HG02588 (cell line): Measurements from ENCODE around the gene ANKRD13B.
"Not testable (repeated sequence)": the region's sequence is repeated elsewhere in the genome, so short reads cannot be mapped to it uniquely, and the experiment has no call there.

ENCODE experiments used
- ATAC-seq: cut with Tn5 transposase; IDR thresholded peaks from one replicate; pipeline ENCODE4 v1.9.1; 2021; ENCODE audit warnings: mild to moderate bottlenecking, moderate library complexity; ENCODE audit not compliant: unreplicated experiment

The ANKRD13B gene

DNA sequence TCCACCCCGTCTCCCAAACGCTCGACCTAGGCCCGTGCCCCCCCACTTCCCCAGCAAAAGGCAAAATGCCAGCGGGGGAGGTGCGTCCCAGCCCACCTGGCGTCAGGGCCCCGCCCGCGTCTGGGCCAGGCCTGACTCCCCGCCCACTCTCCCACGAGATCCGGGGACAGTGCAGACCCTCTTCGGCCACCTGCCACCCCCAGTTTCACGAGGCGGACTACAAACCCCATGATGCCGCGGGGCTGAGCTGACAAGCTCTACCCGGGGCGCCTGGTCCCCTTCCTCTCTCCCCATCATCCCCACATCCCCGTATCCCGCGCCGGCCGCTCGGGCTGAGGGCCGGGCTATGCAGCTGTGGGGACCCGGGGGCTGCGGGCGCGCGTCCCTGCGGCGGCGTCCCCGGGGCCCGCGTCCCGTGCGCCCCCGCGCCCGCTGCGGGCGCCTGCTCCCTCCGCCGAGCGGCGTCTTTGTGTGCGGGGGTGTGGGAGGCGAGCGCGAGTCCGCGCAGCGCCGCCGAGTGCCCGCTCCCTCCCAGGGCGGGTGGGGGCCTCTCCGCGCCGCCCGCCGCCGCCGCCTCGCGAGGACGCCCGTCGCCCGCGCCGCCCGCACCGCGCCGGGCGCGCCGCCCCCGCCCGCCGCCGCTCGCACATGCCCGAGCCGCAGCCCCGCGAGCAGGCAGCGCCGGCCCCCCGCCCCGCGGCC lies at the start of gene ANKRD13B:
Gene ANKRD13B (plus strand): TSS at position 283 of the 702 bp plus-strand sequence. CDS start 490 bp downstream, outside the sequence.
- ATAC-seq, result no peak

GRCh38 chr17:29544066-29544465 lies 48.9 kb upstream of the ANKRD13B start:
- ATAC-seq, result no peak

GRCh38 chr17:29546085-29546484 lies 46.8 kb upstream of the ANKRD13B start:
- no peak for ATAC-seq

DNA sequence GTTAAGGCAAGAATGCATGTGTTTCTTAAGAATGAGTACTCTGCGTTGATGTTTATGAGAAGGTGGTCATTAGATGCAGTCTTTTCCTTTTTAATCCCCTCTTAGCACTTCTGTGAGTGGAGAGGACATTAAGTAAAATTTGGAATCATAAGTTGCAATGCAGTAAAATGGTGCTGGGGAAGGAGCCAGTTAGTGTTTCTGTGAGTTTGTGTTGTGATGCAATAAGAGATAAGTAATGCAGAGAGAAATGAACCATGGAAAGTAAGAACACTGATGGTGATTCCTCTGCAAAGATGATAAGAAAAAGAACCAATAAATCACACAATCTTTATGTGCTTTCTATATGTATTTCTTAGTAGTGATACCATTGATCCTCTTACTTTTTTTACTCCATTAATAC lies 46.1 kb upstream of the ANKRD13B start:
- no peak for ATAC-seq

GRCh38 chr17:29549177-29549923 lies 43.6 kb upstream of the ANKRD13B start:
- ATAC-seq, result no peak

GRCh38 chr17:29555840-29556239 lies 37.1 kb upstream of the ANKRD13B start:
- ATAC-seq, result no peak

- ATAC-seq, result no peak
Observed at GRCh38 chr17:29557085-29557738, 35.7 kb upstream of the ANKRD13B start.

- ATAC-seq, result no peak
Observed at GRCh38 chr17:29557739-29558116, 35.2 kb upstream of the ANKRD13B start.

- ATAC-seq, result not testable (repeated sequence)
Observed at GRCh38 chr17:29558139-29558538, 34.8 kb upstream of the ANKRD13B start.

GRCh38 chr17:29559640-29560039 lies 33.3 kb upstream of the ANKRD13B start:
- no peak for ATAC-seq

DNA sequence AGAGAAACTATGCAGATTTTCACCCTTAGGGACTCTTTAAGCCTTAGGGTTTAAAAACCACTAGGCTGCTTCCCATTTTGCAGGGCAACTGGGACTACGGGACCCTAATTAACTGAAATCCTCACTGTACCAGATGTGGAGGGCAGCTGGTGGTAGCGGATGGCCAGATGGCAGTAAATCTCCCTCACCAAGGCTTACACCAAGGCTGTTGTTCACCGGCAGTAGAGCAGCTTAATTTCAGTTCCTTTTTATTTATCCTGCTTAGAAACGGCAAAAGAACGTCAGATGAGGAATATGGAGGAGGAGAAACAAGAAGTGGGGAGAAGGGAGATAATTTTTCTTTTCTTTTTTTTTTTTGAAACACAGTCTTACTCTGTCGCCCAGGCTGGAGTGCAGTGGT lies 32.6 kb upstream of the ANKRD13B start:
- no peak for ATAC-seq

GRCh38 chr17:29561554-29562517 lies 31.1 kb upstream of the ANKRD13B start:
- ATAC-seq, result no peak

DNA sequence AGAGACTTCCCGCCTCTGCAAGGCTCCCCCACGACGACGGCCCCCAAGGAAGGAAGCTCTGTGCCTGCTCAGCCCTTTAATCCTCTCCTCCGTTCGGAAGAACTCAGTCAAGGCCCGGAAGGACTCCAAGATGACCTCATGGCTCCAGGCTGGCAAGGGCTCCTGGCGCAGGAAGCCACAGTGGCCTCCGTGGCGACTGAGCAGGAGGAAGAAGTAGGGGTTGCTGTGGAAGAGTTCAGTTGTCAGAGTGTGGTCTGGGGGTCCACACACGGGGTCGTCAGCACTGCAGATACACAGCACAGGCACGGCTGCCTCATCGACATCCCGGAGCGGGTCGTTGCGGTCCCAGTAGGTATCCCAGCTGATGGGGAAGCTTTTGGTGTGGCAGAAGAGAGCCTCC lies 30.3 kb upstream of the ANKRD13B start:
- no peak for ATAC-seq

- no peak for ATAC-seq
Observed at GRCh38 chr17:29563816-29564215, 29.1 kb upstream of the ANKRD13B start.

DNA sequence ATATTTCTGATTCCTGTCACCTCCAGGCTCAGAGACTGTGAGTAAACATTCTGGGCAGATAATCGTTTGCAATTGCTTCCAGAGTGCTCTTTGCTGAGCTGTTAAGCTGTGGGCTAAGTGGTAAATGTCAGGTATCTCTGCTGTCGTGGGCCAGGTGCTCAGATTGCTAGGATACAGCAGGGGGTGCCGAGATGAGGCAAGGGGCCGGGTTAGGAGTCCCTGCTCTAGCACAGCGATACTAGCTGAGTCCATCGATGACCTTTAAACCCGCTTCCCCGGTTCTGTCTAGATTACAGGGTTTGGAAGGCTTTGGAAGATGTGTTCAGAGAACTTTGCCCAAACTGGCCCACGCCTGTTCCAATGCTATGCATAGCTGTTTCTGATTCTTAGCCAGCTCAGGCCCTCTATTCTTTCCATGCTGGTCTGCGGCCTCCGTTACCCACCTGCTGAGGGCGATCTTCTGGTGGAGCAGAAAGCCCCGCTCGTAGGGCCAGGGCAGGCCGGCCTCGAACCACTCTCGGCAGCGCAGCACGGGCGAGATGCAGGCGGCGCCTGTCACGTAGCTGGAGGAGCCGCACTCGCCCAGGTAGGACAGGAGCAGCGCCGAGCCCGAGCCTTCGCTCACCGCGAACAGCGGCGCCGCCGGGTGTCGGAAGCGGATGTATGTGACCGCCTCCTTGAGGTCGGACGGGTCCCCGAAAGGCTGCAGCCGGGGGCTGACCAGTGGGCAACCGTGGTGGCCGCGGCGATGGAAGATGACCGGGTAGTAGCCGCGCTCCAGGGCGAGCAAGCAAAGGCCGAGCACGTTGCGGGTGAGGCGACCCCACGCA lies 27.1 kb upstream of the ANKRD13B start:
- ATAC-seq, result no peak

DNA sequence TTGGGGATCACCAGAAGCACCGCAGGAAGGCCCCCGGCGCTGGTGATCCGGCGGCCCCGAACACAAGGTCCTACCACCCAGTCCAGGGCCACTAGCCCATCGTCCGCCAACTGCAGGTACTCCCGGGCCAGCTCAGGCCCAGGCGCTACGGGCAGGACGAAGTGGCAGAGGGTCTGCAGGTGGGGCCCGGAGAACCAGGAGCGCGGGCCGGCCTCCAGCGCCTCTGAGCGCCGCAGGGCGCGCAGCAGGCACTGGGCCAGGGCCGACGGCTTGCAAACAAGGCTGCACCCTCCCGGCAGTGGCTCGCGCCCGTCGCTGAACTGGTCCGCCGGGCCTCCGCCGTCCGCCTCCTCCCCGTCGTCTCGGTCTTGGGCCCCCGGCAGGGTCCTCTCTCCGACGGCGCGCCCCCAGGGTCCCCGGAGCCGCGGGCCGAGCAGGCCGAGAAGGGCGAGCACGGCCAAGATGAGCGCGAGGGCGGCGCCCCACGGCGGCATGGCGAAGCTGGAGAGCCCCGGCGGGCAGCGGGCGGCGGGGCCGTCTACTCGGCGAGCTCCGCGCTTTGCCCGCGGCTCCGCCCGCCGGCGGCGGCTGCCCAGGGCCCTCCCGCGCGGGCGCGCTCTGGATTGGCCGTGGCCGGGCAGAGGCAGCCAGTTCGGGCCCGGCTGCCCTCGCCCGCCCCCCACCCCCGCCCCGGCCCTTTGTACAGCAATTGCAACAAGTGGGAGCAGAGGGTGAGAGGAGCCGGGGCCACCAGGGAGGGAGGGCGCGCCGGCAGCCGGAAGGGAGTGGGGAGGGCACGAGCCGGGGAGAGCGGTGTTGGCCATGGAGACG lies 26.2 kb upstream of the ANKRD13B start, which contains the start of gene ABHD15:
Gene ABHD15 (minus strand): TSS at position 565 of the 831 bp plus-strand sequence. CDS start 71 bp downstream, at position 494.
- peak; percentile 29 for ATAC-seq

DNA sequence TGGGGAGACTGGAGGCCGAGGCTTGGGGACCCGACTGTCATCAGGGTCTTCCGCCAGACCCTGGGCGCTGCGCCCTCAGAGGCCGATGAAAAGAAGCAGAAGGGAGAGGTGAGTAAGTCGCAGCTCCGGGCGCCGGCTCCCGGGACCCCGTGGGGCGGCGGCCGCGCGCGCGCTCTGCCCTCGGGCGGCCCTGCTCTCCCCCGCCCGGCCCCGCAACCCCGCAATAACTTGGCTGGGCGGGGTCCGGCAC lies 25.7 kb upstream of the ANKRD13B start:
- ATAC-seq, result peak; percentile 12

- ATAC-seq, result peak; percentile 28
Observed at GRCh38 chr17:29567554-29568330, 25.2 kb upstream of the ANKRD13B start.
